Stimulated activated CD4-positive, alpha-beta T cell treated with anti-CD3 and anti-CD28 coated beads, Interleukin-1b, Interleukin-23, amount 100 ng/mL, for 48 hours (primary cell): ENCODE measurements around the gene CEP70.

Experiments used
- DNase-seq: peaks from one replicate; pipeline ENCODE4 v3.0.0-alpha.2; 2020

The CEP70 gene

DNA sequence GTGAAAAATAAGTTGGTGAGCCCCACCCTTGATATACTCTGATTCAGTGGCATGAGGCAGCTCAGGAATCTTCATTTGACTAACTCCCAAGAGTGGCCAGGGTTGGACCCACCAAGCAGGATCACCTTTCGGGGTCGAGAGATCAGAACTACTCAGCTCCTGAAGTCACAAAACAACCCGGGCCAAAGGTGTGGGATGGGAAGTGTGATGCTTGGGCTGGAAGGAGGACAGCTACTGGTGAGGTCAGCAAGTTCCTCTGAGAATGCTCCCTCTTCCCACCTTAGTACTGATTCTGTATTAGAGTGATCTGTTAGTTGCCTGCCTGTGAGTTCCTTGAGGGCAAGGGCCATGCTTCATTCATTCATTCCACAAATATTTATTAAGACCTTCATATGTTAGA is 144.6 kb downstream of the CEP70 start:
- DNase-seq, result no peak

DNA sequence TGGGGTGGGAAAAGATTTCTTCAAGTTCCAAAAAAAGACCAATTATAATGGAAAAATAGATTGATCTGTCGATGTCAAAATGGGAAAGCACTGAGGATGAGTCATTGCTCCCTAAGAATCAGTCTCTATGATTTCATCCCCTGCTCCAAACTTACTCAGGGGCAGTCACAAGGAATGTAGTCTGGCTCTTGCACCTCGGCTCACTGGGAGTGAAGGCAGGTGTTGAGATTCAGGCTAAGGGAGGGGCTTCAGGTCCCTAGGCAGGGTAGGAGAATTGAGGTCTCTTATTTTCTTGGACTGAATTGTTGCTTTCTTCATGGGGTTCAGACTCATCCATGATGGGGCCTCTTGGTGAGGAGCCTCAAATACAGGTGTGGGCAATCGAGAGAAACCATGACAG is 145.4 kb downstream of the CEP70 start:
- DNase-seq, result no peak

DNA sequence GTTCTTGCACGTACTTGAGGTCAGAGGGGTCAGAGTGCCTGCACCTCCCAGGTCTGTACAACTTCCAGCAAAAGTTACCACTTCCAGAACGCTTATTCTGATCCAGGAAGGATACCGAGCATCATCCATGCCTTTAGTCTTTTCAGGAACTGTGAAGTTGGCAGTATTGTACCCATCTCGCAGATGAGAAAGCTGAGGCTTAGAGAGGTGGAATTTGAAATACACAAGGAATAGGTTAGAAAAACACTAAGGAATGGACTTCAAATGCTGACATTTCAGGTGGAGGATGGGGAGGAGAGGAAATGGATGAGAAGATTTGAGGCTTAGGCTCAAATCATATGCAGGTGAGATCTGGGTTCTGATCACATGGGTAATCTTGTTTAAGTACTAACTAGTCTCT is 148.4 kb downstream of the CEP70 start:
- DNase-seq, result no peak

DNA sequence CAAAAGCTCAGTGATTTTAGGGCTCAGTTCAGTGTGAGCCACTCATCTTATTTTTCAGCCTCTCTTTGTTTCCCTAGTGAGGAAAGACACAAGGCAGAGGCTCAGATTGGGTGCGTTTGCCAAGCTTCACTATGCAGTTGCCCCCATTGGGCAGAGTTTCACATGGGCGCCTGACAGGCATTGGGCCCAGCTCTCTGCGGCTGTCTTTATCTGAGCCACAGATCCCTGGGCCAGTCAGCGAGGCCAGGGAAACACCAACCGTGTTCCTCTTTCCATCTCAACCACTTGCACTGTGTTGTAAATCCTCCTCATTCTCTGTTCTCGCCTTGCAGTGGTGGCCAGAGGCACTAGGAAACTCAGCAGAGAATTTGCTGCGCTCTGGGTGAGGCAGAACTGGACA is 148.8 kb downstream of the CEP70 start:
- no peak for DNase-seq
